PFSK-1 (cell line): ENCODE measurements around the gene C5AR2.

Source experiments
- FOXP2 ChIP-seq: optimal IDR thresholded peaks from 2 replicates; pipeline ENCODE3; 2011; ENCODE audit warnings: borderline replicate concordance, control low read depth, inconsistent platforms; ENCODE audit not compliant: insufficient read depth; ENCODE audit errors: extremely low read length, extremely low read depth
- POLR2AphosphoS5 ChIP-seq: IDR thresholded peaks from 2 replicates; pipeline ENCODE4 v1.6.1; 2012; ENCODE audit warnings: low read depth, mild to moderate bottlenecking, control low read depth, low read length, moderate library complexity
- REST ChIP-seq, 2 experiments: IDR thresholded peaks; 2 replicates each; pipeline versions ENCODE4 v1.6.1 to v1.8.0; 2011 to 2012; ENCODE audit warnings: low read depth in 2 of 2, low read length in 2 of 2, control low read depth in 1 of 2, inconsistent platforms in 1 of 2, mild to moderate bottlenecking in 1 of 2, moderate library complexity in 1 of 2; ENCODE audit not compliant: insufficient read depth in 1 of 2
- SIN3A ChIP-seq: IDR thresholded peaks from 2 replicates; pipeline ENCODE4 v1.6.1; 2012; ENCODE audit warnings: mild to moderate bottlenecking, low read length, moderate library complexity, borderline replicate concordance; ENCODE audit not compliant: insufficient read depth
- TAF1 ChIP-seq: IDR thresholded peaks from 2 replicates; pipeline ENCODE4 v1.6.1; 2012; ENCODE audit warnings: low read length, control low read depth, borderline replicate concordance; ENCODE audit not compliant: insufficient read depth

GRCh38 chr19:47375694-47376588, 44.0 kb downstream of the C5AR2 start:
- TF ChIP-seq POLR2AphosphoS5, result no peak
- TF ChIP-seq TAF1, result no peak
- TF ChIP-seq FOXP2, result no peak
- no peak for TF ChIP-seq REST (IDR thresholded peaks at IDR 0.05; ENCODE audit: insufficient read depth in 1 of 2, low read depth in 2 of 2, low read length in 2 of 2)
- TF ChIP-seq SIN3A, result no peak
